GM04504 (cell line): Measurements from ENCODE around the gene PRRC2C.
"Not testable (repeated sequence)": the region's sequence is repeated elsewhere in the genome, so short reads cannot be mapped to it uniquely, and the experiment has no call there.

Source experiments
- DNase-seq: peaks from one replicate; pipeline ENCODE4 v3.0.0-alpha.2; 2012; ENCODE audit warnings: low read depth

The PRRC2C gene

GRCh38 chr1:171585715-171586114 lies 100.4 kb downstream of the PRRC2C start:
- DNase-seq = no peak

GRCh38 chr1:171588230-171588629 lies 102.9 kb downstream of the PRRC2C start:
- DNase-seq = no peak

- no peak for DNase-seq
Observed at GRCh38 chr1:171590022-171590421, 104.7 kb downstream of the PRRC2C start.

DNA sequence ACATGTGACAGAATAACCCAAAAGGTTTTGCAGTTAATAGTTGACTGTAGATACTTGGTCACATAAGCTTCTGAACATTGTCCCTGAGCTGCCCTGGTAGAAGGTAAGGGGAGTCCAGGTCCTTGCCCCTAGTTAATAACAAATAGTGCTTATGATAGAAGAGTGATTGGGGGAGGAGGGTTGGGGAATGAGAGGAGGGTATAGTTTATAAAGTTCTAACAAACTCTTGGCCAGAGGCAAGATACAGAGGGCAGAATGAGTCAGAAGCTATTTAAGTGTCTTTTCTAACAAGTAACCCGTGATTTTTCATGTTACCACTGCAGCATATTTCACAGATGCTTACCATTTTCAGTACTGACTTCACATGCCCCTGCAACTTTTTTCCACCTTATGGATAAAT lies 110.0 kb downstream of the PRRC2C start:
- no peak for DNase-seq

- DNase-seq = no peak
Observed at GRCh38 chr1:171596119-171596518, 110.8 kb downstream of the PRRC2C start.

- DNase-seq = no peak
Observed at GRCh38 chr1:171596705-171597104, 111.4 kb downstream of the PRRC2C start.

GRCh38 chr1:171597203-171597602 lies 111.9 kb downstream of the PRRC2C start:
- DNase-seq = no peak

GRCh38 chr1:171600310-171600709 lies 115.0 kb downstream of the PRRC2C start:
- not testable (repeated sequence) for DNase-seq

DNA sequence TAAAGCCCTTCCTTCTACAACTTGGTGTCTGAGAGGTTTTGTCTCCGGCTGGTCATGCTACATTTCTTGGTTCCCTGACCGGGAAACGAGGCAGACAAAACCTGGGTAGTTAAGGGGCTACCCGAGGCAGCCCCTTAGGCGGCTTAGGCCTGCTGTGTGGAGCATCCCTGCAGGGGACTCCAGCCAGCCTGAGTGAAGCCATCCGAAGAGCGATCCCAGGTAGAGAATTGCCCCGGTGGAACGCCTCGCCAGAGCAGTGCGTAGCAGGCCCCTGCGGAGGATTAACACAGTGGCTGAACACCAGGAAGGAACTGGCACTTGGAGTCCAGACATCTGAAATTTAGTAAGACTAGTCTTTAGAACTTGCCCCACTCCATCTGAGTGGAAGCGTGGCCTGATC lies 115.5 kb downstream of the PRRC2C start:
- no peak for DNase-seq

GRCh38 chr1:171603042-171603441 lies 117.7 kb downstream of the PRRC2C start:
- DNase-seq = not testable (repeated sequence)

DNA sequence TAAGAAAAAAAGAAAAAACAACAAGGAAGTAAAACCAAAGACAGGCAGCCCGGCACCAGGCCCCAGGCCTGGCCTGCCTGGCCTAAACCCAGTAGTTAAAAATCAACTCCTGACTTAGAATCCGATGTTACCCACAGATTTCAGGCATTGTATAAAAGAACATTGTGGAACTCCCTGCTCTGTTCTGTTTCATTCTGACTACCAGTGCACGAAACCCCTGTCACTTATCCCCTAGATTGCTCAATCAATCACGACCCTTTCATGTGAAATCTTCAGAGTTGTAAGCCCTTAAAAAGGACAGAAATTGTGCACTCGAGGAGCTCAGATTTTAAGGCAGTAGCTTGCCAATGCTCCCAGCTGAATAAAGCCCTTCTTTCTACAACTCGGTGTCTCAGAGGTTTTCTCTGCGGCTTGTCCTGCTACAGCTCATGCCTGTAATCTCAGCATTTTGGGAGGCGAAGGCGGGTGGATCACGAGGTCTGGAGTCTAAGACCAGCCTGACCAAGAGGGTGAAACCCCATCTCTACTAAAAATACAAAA lies 121.1 kb downstream of the PRRC2C start:
- no peak for DNase-seq

GRCh38 chr1:171610385-171610784 lies 125.1 kb downstream of the PRRC2C start:
- DNase-seq = no peak

DNA sequence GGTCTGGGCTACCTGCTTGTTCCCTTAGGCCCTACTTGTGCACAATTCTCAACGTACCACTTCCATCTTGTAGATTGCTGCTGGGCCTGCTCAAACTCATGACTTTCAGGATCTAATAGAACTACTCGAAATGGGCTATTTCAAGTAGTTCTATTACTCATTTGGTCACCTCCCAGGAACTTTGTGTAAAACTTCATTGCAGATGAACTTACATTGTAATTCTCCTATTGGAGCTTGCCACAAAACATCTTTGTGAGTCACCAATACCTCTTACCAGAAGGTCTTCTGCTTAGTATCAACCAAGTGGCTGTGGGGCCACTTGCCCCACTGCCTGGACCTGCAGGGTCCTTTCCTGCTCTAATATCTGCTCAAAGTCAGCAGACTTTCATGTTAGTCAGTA lies 126.0 kb downstream of the PRRC2C start:
- DNase-seq = no peak

- DNase-seq = no peak
Observed at GRCh38 chr1:171613282-171613681, 128.0 kb downstream of the PRRC2C start.

- DNase-seq = not testable (repeated sequence)
Observed at GRCh38 chr1:171615122-171615906, 130.0 kb downstream of the PRRC2C start.

GRCh38 chr1:171616586-171616985 lies 131.3 kb downstream of the PRRC2C start:
- DNase-seq = no peak

- no peak for DNase-seq
Observed at GRCh38 chr1:171622152-171622462, 136.8 kb downstream of the PRRC2C start, which contains the start of gene MYOCOS. TSS of gene MYOCOS (plus strand) at chr1:171622243. CDS start at chr1:171623884, 1,641 bp downstream.

DNA sequence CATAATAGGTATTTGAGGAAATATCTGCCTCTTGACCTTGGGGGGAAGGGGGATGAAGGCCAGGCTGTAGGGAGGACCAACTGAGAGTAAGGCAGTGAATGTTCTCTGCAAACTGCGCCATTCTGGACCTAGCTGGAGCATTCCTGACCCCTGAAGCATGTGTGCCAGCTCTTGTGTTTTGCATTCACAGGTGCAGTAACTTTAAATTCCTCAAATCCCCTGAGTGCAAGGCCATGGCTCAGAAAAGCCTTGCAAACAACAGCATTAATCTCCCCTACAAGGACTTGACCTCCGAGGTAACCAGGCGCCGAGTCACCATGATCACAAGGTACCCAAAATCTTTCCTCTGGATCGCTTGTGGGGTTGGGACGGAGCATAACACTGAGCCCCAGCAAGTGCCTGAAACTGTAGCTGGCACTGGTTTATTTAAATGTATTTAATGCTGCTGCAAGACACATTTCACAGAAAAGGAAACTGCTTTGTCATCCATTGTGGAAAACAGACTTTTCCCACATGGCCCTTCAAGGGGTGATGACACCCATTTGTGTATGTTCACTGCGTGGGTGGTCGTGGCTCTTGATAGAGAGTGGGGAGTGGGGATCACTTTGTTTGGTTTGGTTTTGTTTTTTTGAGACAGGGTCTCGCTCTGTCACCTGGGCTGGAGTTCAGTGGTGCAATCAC lies 138.5 kb downstream of the PRRC2C start:
- DNase-seq = no peak

DNA sequence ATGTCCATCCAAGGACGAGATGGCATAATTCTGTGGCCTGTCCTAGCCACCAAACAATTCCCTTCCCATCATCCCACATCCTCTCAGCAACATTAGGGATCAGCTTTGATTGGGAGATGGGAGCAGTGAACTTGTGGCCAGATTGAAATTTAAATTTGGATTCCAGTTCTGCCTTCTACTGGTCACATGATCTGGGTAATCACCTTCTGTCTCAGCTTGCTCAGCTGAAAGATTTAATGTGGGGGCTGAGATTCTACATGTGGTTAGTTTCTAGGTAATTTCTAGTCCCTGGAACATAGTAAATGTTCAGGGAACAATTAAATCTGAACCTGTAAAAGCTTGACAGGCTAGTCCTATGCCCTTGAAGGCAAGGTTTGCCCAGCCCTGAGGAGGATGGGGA lies 139.9 kb downstream of the PRRC2C start:
- DNase-seq = no peak

GRCh38 chr1:171627020-171627419 lies 141.7 kb downstream of the PRRC2C start:
- DNase-seq = no peak

- DNase-seq = no peak
Observed at GRCh38 chr1:171628225-171628624, 142.9 kb downstream of the PRRC2C start.

GRCh38 chr1:171635661-171636060 lies 150.3 kb downstream of the PRRC2C start:
- DNase-seq = no peak

- DNase-seq = no peak
Observed at GRCh38 chr1:171636141-171636540, 150.8 kb downstream of the PRRC2C start.
